Adrenal gland (tissue), 12 donors: ENCODE measurements around the gene WNT3. TPM values are rescaled to one million over a fixed set of nuclear protein-coding genes. Genes with fewer than 3 reads are reported as not detected.
A peak's percentile ranks its signal among the peaks of the same experiment; 100 is the strongest.

Source experiments
- DNase-seq, 7 donors: peaks; one replicate each; pipeline ENCODE4 v3.0.0-alpha.2; 2019 to 2020
- H3K27ac ChIP-seq, 5 donors: fragments of 200-600 bp; sonication (generic) in 4 of 5; 1 replicate in 3 of 5; 2 replicates in 2 of 5; pipeline versions ENCODE4 v1.5.1 to v1.8.0; 2016 to 2020; ENCODE audit warnings: mild to moderate bottlenecking in 1 of 5
- H3K27me3 ChIP-seq: fragments of 200-600 bp; 2 replicates; pipeline ENCODE4 v1.8.0; 2021
- H3K36me3 ChIP-seq, 2 donors: fragments of 200-600 bp; replicated peaks in 1 of 2; 1 replicate in 1 of 2; 2 replicates in 1 of 2; pipeline versions ENCODE4 v1.5.1 to v1.8.0; 2018 to 2022
- H3K4me1 ChIP-seq, 2 donors: fragments of 200-600 bp; replicated peaks in 1 of 2; 1 replicate in 1 of 2; 2 replicates in 1 of 2; pipeline versions ENCODE4 v1.5.1 to v1.8.0; 2018 to 2021
- H3K4me3 ChIP-seq, 4 donors: fragments of 200-600 bp; sonication (generic) in 3 of 4; one replicate each; pipeline ENCODE4 v1.5.1; 2016 to 2018
- H3K9me3 ChIP-seq, 3 donors: fragments of 200-600 bp; sonication (generic) in 1 of 3; replicated peaks in 1 of 3; 1 replicate in 2 of 3; 2 replicates in 1 of 3; pipeline versions ENCODE4 v1.5.1 to v1.8.0; 2016 to 2021
- CTCF ChIP-seq, 6 experiments: fragments of 450-650 bp in 4 of 6; fragments of 200-600 bp in 2 of 6; sonication (generic) in 1 of 6; IDR thresholded peaks; 1 replicate in 5 of 6; 2 replicates in 1 of 6; pipeline versions ENCODE4 v1.5.1 to v1.8.0; 2016 to 2021; ENCODE audit warnings: antibody characterized with exemption in 6 of 6, mild to moderate bottlenecking in 2 of 6, moderate library complexity in 1 of 6
- POLR2A ChIP-seq, 2 donors: fragments of 450-650 bp; IDR thresholded peaks; one replicate each; pipeline ENCODE4 v1.6.1; 2017; ENCODE audit warnings: antibody characterized with exemption in 2 of 2, mild to moderate bottlenecking in 2 of 2, moderate library complexity in 1 of 2
- WGBS, 4 donors: extraction: QIAGEN DNeasy Blood & Tissue Kit in 2 of 4; methylation state at CpG; one replicate each; pipeline versions ENCODE4 v1.1.5 to v1.1.7; 2013 to 2017; 5-methylcytosine and 5-hydroxymethylcytosine counted together
- intact Hi-C, 2 donors: fragments of 100-400 bp; cut with DNase I; formaldehyde crosslinking; loops; one replicate each; pipeline versions ENCODE4 v1.14.1 to v1.15.0; 2022 to 2023
- polyA plus RNA-seq, 3 donors: library from polyadenylated mRNA; stranded (reverse); fragments of 200-250 nt in 2 of 3; fragments of 350-450 nt in 1 of 3; fragmentation: Illumina TruSeq in 1 of 3; extraction: RNeasy Lipid Tissue Mini Kit (QIAGEN cat#74804) in 1 of 3; gene quantifications; one replicate each; pipeline ENCODE4 v1.2.3, GENCODE V29; 2013 to 2014
- total RNA-seq, 9 donors: library from RNA; depleted of rRNA in 4 of 9; stranded (reverse); fragments of >200 nt in 4 of 9; fragments of 120-200 nt in 1 of 9; fragmentation: NEBNext Ultra II Directional in 1 of 9; extraction: Animal tissue kit (Norgen Biotek cat#: 25700) in 1 of 9; gene quantifications; one replicate each; pipeline versions ENCODE4 v1.1.0 to v1.2.4, GENCODE V29; 2013 to 2023
- donor health status: healthy with polysubstance abuse.
- donor health status: Bipolar disorder and iron deficiency.
- donor health status: DM: yes; HTN: yes; CAD: no.
- donor health status: DM: no; HTN: no; CAD: no.
- donor health status: DM: no; HTN: no; CAD: no.
- donor health status: DM: yes; HTN: yes; CAD: no.

Gene WNT3
- total and polyA plus RNA-seq, 12 donors, result 0.16 to 1.1 (median 0.46) TPM; not detected in 2

GRCh38 chr17:46819906-46820351 lies 1.4 kb upstream of the WNT3 start:
- intact Hi-C loops, result no loop called here
- WGBS, 4 donors, result 40 to 50% (median 46%) methylated on average over 10 to 24 of the region's 24 CpGs
- peaks cover 8 to 14% of the 10 kb centered on the region in 2 donors for H3K4me1 ChIP-seq
- H3K4me3 ChIP-seq, result no peak overlapping the region
- H3K9me3 ChIP-seq, result no peaks in the 10 kb centered on the region
- no peak overlapping the region for H3K27ac ChIP-seq
- no peak for DNase-seq
- H3K36me3 ChIP-seq, result no peaks in the 10 kb centered on the region
- TF ChIP-seq POLR2A (IDR thresholded peaks at IDR 0.05) (no peak), CTCF (IDR thresholded peaks at IDR 0.05) (no peak)
- H3K27me3 ChIP-seq, result peaks cover 60% of the 10 kb centered on the region

- Histone ChIP-seq H3K9me3 (no peaks in the 10 kb centered on the region), H3K4me3 (peak overlapping the region in 2 of 4 donors; percentile 3 to 50), H3K4me1 (peaks cover 8 to 14% of the 10 kb centered on the region in 2 donors), H3K27ac (no peak overlapping the region), H3K36me3 (no peaks in the 10 kb centered on the region), H3K27me3 (peaks cover 60% of the 10 kb centered on the region)
- WGBS, 4 donors, result 14 to 27% (median 16%) methylated on average over 3 to 72 of the region's 72 CpGs
- intact Hi-C loops, result no loop called here
- DNase-seq, result no peak
- TF ChIP-seq POLR2A (IDR thresholded peaks at IDR 0.05) (no peak), CTCF (IDR thresholded peaks at IDR 0.05) (no peak)
Observed at GRCh38 chr17:46818929-46819859, 702 bp upstream of the WNT3 start.

- Histone ChIP-seq H3K27ac (no peak overlapping the region), H3K36me3 (no peaks in the 10 kb centered on the region), H3K27me3 (peaks cover 60% of the 10 kb centered on the region), H3K4me1 (peaks cover 8 to 14% of the 10 kb centered on the region in 2 donors), H3K9me3 (no peaks in the 10 kb centered on the region), H3K4me3 (no peak overlapping the region)
- intact Hi-C loops, result no loop called here
- 30 to 53% (median 32%) methylated on average over 5 of the region's 5 CpGs for WGBS, 4 donors
- no peak for DNase-seq
- TF ChIP-seq CTCF (IDR thresholded peaks at IDR 0.05) (no peak), POLR2A (IDR thresholded peaks at IDR 0.05) (no peak)
Observed at GRCh38 chr17:46817901-46818209, 637 bp downstream of the WNT3 start.

GRCh38 chr17:46817151-46817900 lies 1.2 kb downstream of the WNT3 start:
- intact Hi-C loops, result no loop called here
- TF ChIP-seq POLR2A (IDR thresholded peaks at IDR 0.05), result no peak
- no peak for TF ChIP-seq CTCF (IDR thresholded peaks at IDR 0.05)
- peaks cover 8 to 14% of the 10 kb centered on the region in 2 donors for H3K4me1 ChIP-seq
- H3K27me3 ChIP-seq, result peaks cover 56% of the 10 kb centered on the region
- 33 to 45% (median 38%) methylated on average over 21 to 22 of the region's 22 CpGs for WGBS, 4 donors
- DNase-seq, result no peak
- no peaks in the 10 kb centered on the region for H3K36me3 ChIP-seq
- H3K9me3 ChIP-seq, result no peaks in the 10 kb centered on the region
- no peak overlapping the region for H3K27ac ChIP-seq
- no peak overlapping the region for H3K4me3 ChIP-seq
